GM19372 (cell line): ENCODE measurements around the gene RAMP1.
"Not testable (repeated sequence)": the region's sequence is repeated elsewhere in the genome, so short reads cannot be mapped to it uniquely, and the experiment has no call there.

Experiments used
- ATAC-seq: cut with Tn5 transposase; IDR thresholded peaks from one replicate; pipeline ENCODE4 v1.9.1; 2021; ENCODE audit warnings: mild to moderate bottlenecking, low read depth, moderate library complexity; ENCODE audit not compliant: unreplicated experiment

RAMP1 gene

GRCh38 chr2:237859533-237860272 is at the start of gene RAMP1:
TSS of gene RAMP1 (plus strand) at chr2:237859623. CDS start at chr2:237859676, 53 bp downstream.
- no peak for ATAC-seq

GRCh38 chr2:237815637-237816036 is 43.8 kb upstream of the RAMP1 start:
- ATAC-seq = no peak

GRCh38 chr2:237816531-237816930 is 42.9 kb upstream of the RAMP1 start:
- ATAC-seq = no peak

- no peak for ATAC-seq
Measured at GRCh38 chr2:237818066-237818473, 41.4 kb upstream of the RAMP1 start.

GRCh38 chr2:237819231-237819630 is 40.2 kb upstream of the RAMP1 start:
- no peak for ATAC-seq

GRCh38 chr2:237820421-237820820 is 39.0 kb upstream of the RAMP1 start:
- ATAC-seq = no peak

- ATAC-seq = no peak
Measured at GRCh38 chr2:237823544-237823943, 35.9 kb upstream of the RAMP1 start.

GRCh38 chr2:237824085-237824484 is 35.3 kb upstream of the RAMP1 start:
- ATAC-seq = no peak

- no peak for ATAC-seq
Measured at GRCh38 chr2:237827421-237827987, 31.9 kb upstream of the RAMP1 start.

GRCh38 chr2:237830522-237830921 is 28.9 kb upstream of the RAMP1 start:
- ATAC-seq = no peak

GRCh38 chr2:237833546-237833945 is 25.9 kb upstream of the RAMP1 start:
- no peak for ATAC-seq

- ATAC-seq = no peak
Measured at GRCh38 chr2:237835372-237835771, 24.1 kb upstream of the RAMP1 start.

- ATAC-seq = no peak
Measured at GRCh38 chr2:237841051-237841450, 18.4 kb upstream of the RAMP1 start.

- not testable (repeated sequence) for ATAC-seq
Measured at GRCh38 chr2:237848940-237849339, 10.5 kb upstream of the RAMP1 start.

- no peak for ATAC-seq
Measured at GRCh38 chr2:237854295-237854694, 5.1 kb upstream of the RAMP1 start.

- no peak for ATAC-seq
Measured at GRCh38 chr2:237857791-237858190, 1.6 kb upstream of the RAMP1 start.

GRCh38 chr2:237858294-237859081 is 935 bp upstream of the RAMP1 start:
- ATAC-seq = no peak

GRCh38 chr2:237859082-237859433 is 365 bp upstream of the RAMP1 start:
- no peak for ATAC-seq

- no peak for ATAC-seq
Measured at GRCh38 chr2:237860273-237860935, 981 bp downstream of the RAMP1 start.

- ATAC-seq = no peak
Measured at GRCh38 chr2:237861875-237862527, 2.6 kb downstream of the RAMP1 start.

GRCh38 chr2:237862528-237862895 is 3.1 kb downstream of the RAMP1 start:
- no peak for ATAC-seq
